NCI-H345 (cell line): ENCODE measurements around the gene THAP4.
A peak's percentile ranks its signal among the peaks of the same experiment; 100 is the strongest.
"Not testable (repeated sequence)": the region's sequence is repeated elsewhere in the genome, so short reads cannot be mapped to it uniquely, and the experiment has no call there.

Experiments
- DNase-seq: peaks from one replicate; lab custom pipeline; 2025; lab: John Stamatoyannopoulos, UW

THAP4 gene

DNA sequence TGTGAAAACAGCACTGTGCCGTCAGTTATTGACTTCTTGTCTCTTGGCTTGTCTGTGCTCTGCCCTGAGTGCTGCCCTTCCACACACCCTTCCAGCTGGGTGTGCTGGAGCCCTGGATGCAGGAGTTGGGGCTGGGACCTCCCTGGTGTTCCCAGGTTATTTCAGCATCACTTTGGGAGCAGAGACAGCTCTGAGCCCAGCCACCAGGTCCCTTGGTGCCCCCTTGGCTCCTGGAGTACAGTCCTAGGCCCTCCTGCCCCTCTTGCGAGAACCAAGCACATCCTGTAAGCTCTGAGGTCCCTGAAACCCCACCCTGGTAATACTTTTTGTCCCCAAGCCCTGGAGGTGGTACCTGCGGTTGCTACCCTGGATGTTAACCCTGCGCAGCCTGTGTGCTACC is 54.2 kb downstream of the THAP4 start:
- DNase-seq, result no peak

DNA sequence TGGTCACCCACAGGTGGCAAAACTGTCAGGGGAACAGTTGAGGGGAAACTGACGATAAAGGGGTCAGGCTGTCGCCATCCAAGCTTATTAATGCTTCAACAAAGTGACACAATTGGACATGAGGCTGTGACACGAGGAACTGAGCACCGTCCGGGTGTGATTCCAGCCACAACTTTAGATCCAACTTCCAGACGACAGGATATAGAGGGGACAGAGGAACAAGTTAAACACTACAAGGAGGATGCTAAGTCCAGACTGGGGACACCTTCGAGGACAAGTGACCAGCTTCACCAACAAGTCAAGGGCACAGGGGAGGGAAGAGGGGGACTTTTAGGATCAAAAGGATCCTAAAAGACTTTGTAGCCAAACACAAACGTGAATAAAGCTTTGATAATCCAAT is 54.6 kb downstream of the THAP4 start:
- DNase-seq, result no peak

DNA sequence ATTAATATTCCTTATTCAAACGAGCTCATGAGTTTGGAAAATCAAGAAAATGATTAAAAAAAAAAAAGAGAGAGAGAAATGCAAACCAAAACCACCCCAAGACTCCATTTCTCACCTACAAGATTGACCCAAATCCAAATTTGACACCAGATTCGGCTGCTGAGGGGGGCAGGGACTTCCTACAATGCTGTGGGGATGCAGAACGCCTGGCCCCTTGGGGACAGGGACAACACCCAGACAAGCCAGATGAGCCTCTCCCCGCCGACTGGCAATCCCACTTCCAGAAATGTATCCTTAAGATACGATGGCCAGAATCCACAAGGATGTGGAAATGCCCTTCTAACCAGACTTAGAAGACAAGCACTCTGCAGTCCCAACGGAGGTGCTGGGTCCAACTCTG is 57.7 kb downstream of the THAP4 start:
- DNase-seq, result no peak

DNA sequence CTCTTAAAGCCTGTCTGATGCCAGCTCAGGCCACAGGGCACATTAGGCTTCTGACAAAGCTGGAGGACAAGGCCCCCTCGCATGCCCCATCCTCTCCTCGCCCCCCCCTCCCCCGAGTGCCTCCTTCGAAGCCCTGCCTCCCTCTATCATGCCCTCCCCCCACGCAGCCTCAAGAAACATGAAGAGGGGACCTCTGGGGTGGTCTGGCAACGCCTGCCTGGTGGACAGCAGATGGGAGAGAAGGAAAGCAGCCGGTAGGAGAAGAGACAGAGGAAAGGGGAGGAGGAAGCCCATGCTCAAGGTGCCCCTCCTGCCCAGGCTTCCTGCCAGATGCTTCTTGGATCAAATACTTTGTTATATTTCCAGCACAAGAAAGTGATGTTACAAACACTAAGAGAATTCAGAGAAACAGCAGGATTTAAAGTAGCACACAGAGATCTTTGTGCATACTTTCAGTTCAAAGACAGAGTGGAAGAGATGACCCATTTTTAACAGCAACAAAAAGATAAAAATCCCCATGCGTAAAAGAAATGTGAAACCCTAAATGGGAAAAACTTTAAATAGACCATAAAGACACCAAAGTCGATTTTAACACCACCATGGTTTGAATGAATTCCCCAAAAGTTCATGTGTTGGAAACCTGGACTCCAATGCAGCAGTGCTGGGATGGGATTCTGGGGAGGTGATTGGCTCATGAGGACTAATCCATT is 59.4 kb downstream of the THAP4 start:
- DNase-seq, result no peak

DNA sequence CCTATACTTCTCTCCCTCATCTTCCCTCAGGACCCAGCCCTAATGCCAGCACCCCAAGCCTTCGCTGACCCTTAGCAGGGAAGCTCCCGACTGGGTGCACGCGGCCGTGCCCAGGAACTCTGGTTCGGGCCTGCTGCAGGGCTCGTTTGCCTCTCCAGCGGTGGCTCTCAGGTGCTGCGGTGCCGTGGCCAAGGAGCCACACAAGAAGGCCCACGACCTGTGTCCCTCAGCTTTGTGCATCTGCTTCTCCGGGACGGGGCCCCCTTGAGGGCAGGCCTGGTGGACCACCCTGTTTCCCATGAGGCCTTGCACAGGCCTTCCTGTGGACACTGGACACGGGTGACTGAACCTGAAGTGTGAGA is 60.7 kb downstream of the THAP4 start:
- no peak for DNase-seq

DNA sequence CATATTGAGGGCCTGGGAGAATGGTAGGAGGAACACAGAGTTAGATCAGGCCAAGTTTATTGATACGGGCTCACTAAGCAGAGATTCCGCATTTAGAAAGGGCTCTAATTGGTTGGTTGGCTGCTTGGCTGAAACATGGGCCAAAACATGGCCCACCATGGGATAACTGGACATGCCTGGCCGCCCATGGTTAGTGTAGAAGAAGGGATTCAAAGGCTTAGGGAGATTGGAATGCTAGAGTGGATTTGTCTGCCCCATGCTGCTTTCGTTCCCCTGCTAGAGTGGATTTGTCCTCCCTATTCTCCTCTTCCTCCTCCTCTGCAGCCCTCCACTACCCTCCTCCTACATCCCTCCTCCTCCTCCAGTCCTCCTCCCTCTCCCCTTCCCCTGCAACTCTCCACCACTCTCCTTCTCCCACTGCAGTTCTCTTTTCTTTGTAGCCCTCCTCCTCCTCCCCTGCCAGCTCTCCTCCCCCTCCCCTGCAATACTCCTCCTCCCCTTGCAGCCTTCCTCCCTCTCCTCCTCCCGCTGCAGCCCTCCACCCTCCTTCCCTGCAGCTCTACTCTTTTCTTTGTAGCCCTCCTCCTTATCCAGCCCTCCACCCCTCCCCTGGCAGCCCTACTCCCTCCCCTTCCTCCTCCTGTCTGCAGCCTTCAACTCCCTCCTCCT is 61.2 kb downstream of the THAP4 start:
- no peak for DNase-seq

DNA sequence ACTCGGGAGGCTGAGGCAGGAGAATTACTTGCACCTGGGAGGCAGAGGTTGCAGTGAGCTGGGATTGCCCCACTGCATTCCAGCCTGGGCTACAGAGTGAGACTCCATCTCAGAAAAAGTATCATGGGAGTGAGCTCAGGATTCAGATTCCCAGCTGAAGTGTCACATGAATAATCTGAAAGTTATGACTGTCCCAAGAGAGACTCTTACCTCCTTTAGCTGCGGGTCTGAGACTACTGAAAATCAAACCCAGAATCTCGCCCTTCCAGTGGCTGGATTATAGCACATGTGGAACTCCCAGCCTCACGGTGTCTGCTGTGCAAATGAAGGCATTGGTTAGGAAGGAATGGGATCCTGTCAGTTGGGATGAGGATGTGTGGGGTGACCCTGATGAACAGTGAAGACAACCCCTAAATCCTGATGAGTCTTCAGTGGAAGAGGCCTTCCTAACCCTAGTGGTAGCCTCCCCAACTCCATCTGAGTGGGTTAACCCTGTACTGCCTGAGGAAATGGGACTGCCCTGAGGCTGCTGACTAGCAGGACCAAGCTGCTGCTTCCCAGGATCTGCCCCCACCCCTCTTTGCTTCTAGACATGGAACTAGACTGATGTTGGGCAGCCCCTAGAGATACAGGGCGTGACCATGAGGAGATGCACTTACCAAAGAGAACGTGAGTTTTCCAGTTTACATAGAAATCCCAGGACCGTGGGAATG is 61.9 kb downstream of the THAP4 start:
- no peak for DNase-seq

DNA sequence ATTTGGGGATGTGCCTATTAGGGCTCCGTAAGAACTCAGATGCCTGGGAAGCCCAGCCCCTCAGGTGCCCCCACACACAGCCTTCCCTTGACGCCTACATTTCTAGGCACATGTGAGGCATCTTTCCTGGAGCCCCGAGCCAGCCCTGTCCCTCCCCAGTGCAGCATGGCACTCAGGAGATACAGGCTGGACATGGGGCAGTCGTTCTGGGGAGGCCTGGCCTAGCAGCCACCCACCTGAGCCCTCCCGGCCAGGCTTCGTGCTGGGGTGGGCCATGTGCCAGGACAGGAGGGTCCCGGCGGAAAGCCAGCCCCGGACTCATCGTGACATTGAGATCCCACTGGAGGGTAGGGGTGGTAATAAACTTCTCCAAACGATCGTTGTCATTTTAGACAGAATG is 63.2 kb downstream of the THAP4 start:
- DNase-seq, result no peak

DNA sequence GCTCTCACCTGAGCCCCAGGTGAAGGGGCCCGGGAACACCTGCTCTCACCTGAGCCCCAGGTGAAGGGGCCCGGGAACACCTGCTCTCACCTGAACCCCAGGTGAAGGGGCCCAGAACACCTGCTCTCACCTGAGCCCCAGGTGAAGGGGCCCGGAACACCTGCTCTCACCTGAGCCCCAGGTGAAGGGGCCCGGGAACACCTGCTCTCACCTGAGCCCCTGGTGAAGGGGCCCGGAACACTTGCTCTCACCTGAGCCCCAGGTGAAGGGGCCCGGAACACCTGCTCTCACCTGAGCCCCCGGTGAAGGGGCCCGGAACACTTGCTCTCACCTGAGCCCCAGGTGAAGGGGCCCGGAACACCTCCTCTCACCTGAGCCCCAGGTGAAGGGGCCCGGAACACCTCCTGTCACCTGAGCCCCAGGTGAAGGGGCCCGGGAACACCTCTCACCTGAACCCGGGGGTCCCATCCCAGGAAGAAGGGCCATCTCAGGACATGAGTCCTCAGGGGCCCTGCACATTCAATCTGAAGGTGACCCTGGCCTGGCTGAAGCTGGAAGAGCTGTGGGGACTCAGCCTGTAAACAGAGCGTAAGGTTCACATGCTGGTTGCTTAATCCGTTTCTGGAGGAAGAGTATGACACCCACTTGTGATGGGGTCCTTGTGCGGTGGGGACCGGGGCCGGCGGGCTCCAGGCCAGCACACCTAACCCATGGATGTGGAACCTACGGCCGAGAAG is 63.9 kb downstream of the THAP4 start:
- not testable (repeated sequence) for DNase-seq

DNA sequence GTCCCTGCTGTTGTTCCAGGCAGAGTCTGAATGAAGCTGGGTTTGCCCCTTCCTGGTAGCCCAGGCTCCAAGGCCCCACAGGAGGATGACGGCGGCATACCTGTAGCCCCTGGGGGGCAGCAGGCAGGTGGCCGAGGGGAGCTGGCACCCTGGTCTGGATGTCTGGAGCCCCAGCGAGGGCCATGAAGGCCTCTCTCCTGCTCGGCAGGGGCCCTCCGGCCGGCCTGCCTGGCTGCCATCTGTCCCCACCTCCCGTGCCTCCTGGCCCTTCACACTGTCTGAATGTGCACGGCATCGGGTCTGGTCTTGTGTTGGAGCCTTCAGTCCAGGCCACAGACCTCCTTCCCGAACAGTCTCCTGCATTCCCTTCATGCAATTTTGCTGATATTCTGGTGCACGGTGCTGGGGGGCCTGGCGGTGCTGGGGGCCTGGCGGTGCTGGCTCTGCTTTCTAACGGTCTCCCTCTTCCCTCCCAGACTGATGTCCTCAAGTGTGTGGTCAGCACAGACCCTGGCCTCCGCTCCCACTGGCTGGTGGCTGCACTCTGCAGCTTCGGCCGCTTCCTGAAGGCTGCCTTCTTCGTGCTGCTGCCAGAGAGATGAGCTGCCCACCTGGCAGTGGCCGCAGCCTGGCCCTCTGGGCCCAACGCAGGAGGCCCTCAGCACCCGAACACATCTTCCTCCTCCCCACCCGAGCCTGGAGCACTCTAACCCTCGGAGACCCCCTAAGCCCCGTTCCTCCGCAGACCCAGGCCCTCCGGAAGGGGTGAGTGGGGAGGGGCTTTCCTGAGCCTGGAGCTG is 64.9 kb downstream of the THAP4 start:
- no peak for DNase-seq

DNA sequence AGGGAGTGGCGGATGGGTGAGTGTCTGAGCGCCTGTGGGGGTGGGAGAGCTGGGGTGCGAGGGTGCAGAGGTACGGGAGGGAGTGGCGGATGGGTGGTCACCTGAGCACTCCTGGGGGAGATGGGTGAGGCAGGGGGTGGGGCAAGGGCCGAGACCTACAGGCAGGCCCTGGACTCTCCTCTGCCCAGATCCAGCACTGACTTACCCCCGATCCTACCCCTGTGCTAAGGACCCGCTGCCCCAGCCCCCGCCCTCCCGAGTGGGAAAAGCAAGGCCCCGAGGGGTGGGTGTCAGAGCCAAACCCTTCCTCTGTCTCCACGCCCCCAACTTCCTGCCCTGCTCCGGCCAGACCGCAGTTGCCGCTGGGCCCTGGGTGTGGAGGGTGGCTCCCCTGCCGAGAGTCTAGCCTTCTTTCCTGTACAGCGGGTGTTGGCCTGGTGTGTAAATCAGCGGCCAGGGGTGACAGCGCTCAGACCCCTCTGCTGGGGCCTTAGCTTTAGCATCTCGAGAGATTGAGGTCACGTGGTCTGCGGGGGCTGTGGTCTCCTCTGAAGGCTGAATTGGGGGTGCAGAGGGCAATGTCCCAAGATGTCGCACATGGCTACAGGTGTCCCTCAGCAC is 65.9 kb downstream of the THAP4 start:
- DNase-seq, result no peak

DNA sequence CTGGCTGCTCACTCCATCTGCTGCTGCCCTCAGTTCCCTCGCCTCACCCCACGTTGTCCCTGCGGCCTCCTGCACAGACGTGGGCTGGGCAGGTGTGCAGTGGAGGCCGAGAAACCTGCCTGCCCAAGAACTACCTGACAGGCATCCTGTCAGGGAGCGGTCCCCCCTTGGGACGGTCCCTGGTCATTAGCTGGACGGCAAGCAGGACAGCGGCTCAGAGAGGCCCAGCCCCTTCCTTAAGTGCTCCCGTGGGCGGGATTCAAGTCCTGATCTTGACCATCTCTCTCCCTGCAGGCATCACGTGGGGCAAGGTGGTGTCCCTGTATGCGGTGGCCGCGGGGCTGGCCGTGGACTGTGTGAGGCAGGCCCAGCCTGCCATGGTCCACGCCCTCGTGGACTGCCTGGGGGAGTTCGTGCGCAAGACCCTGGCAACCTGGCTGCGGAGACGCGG is 67.1 kb downstream of the THAP4 start:
- DNase-seq, result no peak

DNA sequence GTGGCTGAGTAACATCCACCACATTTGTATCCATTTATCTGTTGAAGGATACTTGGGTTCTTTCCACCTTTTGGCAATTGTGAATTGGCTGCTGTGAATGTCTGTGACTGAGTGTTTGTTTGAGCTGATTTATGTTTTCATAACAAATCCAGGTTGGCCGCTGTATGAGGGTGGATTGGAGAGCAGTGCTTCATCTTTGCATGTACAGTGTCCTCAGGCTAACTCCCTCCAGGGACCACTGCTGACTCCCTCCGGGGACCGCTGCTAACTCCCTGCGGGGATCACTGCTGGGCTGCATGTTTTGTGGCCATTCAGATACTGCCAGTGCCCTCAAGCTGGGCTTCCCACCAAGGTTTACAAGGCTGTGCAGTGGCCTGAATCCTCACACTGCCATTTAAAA is 68.2 kb downstream of the THAP4 start:
- DNase-seq, result peak; percentile 90

DNA sequence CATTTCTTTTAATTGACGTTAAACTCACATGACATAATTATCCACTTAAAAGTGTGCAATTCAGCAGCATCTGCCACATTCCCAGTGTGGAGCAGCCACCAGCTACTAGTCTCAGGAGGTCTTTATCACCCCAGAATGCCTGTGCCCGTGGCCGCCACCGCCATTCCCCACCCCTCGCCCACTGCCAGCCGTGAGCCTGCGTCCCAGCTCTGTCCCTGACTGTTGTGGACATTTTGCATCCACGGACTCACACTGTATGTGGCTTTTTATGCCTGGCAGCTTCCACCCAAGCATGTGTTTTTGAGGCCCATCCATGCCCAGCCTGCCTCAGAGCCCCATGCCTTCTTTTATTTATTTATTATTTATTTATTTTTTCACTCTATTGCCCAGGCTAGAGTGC is 69.2 kb downstream of the THAP4 start:
- DNase-seq, result no peak

DNA sequence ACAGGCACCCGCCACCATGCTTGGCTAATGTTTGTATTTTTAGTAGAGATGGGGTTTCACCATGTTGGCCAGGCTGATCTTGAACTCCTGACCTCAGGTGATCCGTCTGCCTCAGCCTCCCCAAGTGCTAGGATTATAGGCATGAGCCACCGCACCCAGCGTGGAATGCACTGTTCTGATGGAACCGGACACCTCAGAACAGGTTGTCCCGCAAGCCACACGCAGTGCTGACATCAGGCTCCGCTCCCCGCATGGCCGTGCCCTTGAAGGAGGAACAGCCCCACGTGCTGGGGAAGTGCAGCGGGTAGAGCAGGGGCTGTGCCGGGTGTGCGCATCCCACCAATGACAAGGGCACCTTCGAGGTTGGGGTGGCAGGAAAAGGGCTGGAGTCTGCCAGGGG is 69.7 kb downstream of the THAP4 start:
- DNase-seq, result not testable (repeated sequence)

DNA sequence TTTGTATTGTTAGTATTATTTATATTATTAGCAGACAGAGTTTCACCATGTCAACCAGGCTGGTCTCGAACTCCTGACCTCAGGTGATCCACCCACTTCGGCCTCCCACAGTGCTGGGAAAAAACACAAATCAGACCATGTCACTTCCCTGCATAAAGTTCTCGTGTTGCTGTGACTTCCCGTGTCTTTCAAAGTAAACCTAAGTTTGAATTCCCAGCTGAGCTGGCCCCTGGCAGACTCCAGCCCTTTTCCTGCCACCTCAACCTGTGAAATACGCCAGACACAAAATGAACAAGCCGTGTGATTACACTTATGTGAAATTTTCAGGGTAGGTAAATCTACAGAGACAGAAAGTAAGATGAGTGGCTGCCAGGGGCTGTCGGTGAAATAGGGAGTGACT is 70.5 kb downstream of the THAP4 start:
- no peak for DNase-seq

DNA sequence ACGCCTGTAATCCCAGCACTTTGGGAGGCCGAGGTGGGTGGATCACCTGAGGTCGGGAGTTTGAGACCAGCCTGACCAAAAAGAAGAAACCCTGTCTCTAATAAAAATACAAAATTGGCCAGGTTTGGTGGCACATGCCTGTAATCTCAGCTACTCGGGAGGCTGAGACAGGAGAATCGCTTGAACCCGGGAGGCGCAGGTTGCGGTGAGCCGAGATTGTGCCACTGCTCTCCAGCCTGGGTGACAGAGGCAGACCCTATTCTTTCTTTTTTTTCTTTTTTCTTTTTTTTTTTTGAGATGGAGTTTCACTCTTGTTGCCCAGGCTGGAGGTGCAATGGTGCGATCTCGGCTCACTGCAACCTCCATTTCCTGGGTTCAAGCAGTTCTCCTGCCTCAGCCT is 70.9 kb downstream of the THAP4 start:
- not testable (repeated sequence) for DNase-seq

DNA sequence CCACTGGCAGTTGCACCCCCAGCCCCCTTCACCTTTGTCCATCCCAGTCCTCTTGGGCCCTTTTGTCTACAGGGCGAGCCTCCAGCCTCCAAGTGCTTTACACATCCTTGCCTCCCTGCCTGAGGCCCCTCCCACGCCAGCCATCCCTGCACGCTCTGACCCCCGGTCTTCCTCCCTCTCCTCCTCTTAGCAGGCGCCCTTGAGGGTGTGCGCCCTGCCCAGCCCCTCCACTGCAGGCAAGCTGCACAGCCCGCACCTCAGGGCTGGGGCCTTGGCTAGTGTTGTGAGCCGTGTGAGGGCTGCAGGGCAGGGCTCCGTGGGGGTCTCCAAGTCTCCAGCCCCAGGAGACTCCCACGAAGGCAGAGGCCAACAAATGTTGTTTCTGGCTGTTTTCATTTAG is 71.5 kb downstream of the THAP4 start:
- DNase-seq, result no peak

DNA sequence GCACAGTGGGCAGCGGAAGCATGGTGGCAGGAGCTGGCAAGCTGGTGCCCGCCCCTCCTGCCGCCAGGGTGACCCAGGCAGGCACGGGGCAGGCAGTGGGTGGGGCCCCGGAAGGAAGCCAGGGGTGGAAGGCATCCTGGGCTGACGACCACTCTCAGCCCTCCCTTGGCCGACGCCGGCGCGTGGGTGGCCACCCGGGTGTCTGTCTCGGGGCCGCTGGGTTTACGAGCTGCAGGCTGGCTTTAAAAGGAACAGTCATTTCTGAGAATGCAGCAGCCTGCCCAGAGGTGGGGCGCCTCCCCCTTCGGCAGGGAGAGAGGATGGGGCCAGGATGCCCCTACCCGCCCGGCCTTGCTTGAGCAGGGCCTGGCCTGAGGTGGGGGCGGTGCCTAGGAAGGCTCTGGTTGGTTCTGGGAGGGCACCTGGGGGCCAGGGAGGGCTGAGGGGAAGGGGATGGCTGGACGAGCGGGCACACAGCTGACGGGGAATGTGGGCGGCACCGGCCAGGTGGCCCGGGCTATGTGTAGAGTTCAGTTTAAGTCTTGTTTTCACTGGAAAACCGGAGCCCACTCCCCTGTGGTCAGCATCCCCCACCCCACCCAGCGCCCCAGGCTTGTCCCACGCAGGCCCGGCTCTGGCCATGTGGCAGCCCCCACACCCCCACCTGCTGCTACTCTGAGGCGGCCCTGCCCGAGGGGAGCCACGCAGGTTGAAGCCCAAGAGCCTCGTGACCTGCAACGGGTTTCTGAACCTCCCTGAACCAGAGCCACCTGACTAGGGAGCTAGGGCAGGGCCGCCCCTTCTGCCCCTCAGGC is 72.2 kb downstream of the THAP4 start:
- DNase-seq, result no peak

DNA sequence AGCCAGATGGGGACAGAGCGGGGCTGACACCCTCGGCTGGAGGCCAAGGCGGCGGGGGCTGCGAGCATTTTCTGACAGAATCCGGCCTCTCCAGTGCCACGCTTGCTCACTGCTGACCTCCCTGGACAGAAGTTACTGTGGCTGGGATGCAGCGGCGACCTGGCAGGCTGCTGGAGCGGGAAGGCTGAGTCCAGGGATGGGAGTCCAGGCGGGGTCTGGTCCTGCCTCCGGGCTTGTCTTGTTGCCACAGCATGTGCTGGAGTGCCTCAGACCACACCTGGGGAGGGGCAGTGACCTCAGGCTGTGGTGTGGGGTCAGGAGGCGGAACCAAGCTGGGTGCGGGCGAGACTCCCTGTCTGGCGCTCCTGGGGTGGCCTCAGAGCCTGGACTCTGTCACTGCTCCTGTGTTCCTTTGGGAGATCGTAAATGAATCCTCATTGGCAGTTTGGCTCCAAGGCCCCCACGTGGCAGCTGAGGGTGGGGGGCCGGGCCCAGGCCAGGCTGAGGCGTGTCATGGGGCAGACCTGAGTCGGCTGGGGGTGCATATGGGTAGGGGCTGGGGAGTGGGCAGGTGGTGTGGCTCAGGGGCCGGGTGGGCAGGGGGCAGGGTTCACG is 72.9 kb downstream of the THAP4 start:
- no peak for DNase-seq
